ENCODE results near the gene RASSF7. TPM values are rescaled to one million over a fixed set of nuclear protein-coding genes. Genes with fewer than 3 reads are reported as not detected.

RASSF7 gene
- total and polyA plus RNA-seq, 9 donors, result 4.7 to 163 (median 9.4) TPM; not detected in 1

- no peak for TF ChIP-seq EP300 (IDR thresholded peaks at IDR 0.05)
- no peak for TF ChIP-seq POLR2A (IDR thresholded peaks at IDR 0.05)
- TF ChIP-seq CTCF (IDR thresholded peaks at IDR 0.05), result no peak
- peaks cover 25% of the 10 kb centered on the region for H3K4me1 ChIP-seq (ENCODE audit: insufficient read depth)
- no peak overlapping the region for H3K27ac ChIP-seq
- no peaks in the 10 kb centered on the region for H3K9me3 ChIP-seq
- H3K36me3 ChIP-seq, result peaks cover 2% of the 10 kb centered on the region
- WGBS, 3 donors, result 66 to 75% (median 68%) methylated on average over 21 of the region's 21 CpGs
- no peaks in the 10 kb centered on the region for H3K27me3 ChIP-seq
- DNase-seq, result no peak
- intact Hi-C loops (cut with DNase I), result no loop called here
- no peak overlapping the region for H3K4me3 ChIP-seq
These were observed 17.7 kb downstream of the RASSF7 start for GRCh38 chr11:578276-579035.

GRCh38 chr11:579830-580601 is 19.2 kb downstream of the RASSF7 start:
- intact Hi-C loops (cut with DNase I), result no loop called here
- peaks cover 21% of the 10 kb centered on the region for H3K4me1 ChIP-seq (ENCODE audit: insufficient read depth)
- H3K4me3 ChIP-seq, result no peak overlapping the region
- H3K9me3 ChIP-seq, result no peaks in the 10 kb centered on the region
- H3K36me3 ChIP-seq, result peaks cover 2% of the 10 kb centered on the region
- no peak overlapping the region for H3K27ac ChIP-seq
- 49 to 69% (median 51%) methylated on average over 20 of the region's 20 CpGs for WGBS, 3 donors
- TF ChIP-seq CTCF (IDR thresholded peaks at IDR 0.05) (no peak), EP300 (IDR thresholded peaks at IDR 0.05) (no peak), POLR2A (IDR thresholded peaks at IDR 0.05) (no peak)
- no peaks in the 10 kb centered on the region for H3K27me3 ChIP-seq
- DNase-seq, result no peak

GRCh38 chr11:581342-581741 is 20.6 kb downstream of the RASSF7 start:
- H3K4me1 ChIP-seq (ENCODE audit: insufficient read depth), result peaks cover 20% of the 10 kb centered on the region
- TF ChIP-seq EP300 (IDR thresholded peaks at IDR 0.05) (no peak), POLR2A (IDR thresholded peaks at IDR 0.05) (no peak), CTCF (IDR thresholded peaks at IDR 0.05) (no peak)
- H3K4me3 ChIP-seq, result no peak overlapping the region
- H3K27ac ChIP-seq, result no peak overlapping the region
- intact Hi-C loops (cut with DNase I), result no loop called here
- H3K9me3 ChIP-seq, result no peaks in the 10 kb centered on the region
- H3K27me3 ChIP-seq, result no peaks in the 10 kb centered on the region
- peaks cover 2% of the 10 kb centered on the region for H3K36me3 ChIP-seq
- no peak for DNase-seq
- 72 to 81% (median 74%) methylated on average over 14 of the region's 14 CpGs for WGBS, 3 donors

- WGBS, 3 donors, result 72 to 77% (median 74%) methylated on average over 17 of the region's 17 CpGs
- no peak overlapping the region for H3K4me3 ChIP-seq
- intact Hi-C loops (cut with DNase I), result no loop called here
- no peak for DNase-seq
- H3K27me3 ChIP-seq, result no peaks in the 10 kb centered on the region
- peaks cover 20% of the 10 kb centered on the region for H3K4me1 ChIP-seq (ENCODE audit: insufficient read depth)
- peaks cover 2% of the 10 kb centered on the region for H3K36me3 ChIP-seq
- TF ChIP-seq POLR2A (IDR thresholded peaks at IDR 0.05) (no peak), EP300 (IDR thresholded peaks at IDR 0.05) (no peak), CTCF (IDR thresholded peaks at IDR 0.05) (no peak)
- no peak overlapping the region for H3K27ac ChIP-seq
- no peaks in the 10 kb centered on the region for H3K9me3 ChIP-seq
These were observed 21.0 kb downstream of the RASSF7 start for GRCh38 chr11:581752-582151.
